ENCODE measurements around the gene TRH.

- no peak for TF ChIP-seq CTCF (IDR thresholded peaks at IDR 0.05; ENCODE audit: extremely low read depth in 1 of 2, insufficient read depth in 1 of 2, low read depth in 1 of 2, low read length in 2 of 2)
- no peak for TF ChIP-seq EZH2 (IDR thresholded peaks at IDR 0.05; ENCODE audit: borderline replicate concordance, low read depth, low read length, severe bottlenecking)
- TF ChIP-seq POLR2A (IDR thresholded peaks at IDR 0.05; ENCODE audit: low read depth, low read length) = no peak
- TF ChIP-seq JUN (IDR thresholded peaks at IDR 0.05; ENCODE audit: borderline replicate concordance, insufficient read depth, insufficient read length, low read depth) = no peak
- no peak for TF ChIP-seq POLR2AphosphoS5 (IDR thresholded peaks at IDR 0.05; ENCODE audit: insufficient read depth, low read depth, low read length)
- TF ChIP-seq MAX (IDR thresholded peaks at IDR 0.05; ENCODE audit: insufficient read depth, insufficient read length) = no peak
- no peak for TF ChIP-seq FOS (IDR thresholded peaks at IDR 0.05; ENCODE audit: borderline replicate concordance, insufficient read depth, low read length)
- no peak for TF ChIP-seq MYC (IDR thresholded peaks at IDR 0.05; ENCODE audit: low read depth, low read length)
These were observed 47.4 kb upstream of the TRH start for GRCh38 chr3:129927072-129927471.

All from endothelial cell of umbilical vein (primary cell).